Measurements from ENCODE around the gene STRIP1.
"Not testable (repeated sequence)": the region's sequence is repeated elsewhere in the genome, so short reads cannot be mapped to it uniquely, and the experiment has no call there.

Gene STRIP1

GRCh38 chr1:110021285-110021684 is 13.1 kb upstream of the STRIP1 start:
- no peaks in the 10 kb centered on the region for H3K9me3 ChIP-seq (ENCODE audit: insufficient read depth, low read depth, low read length)
- H3K4me2 ChIP-seq (ENCODE audit: low read depth, low read length, poor library complexity, severe bottlenecking), result no peak overlapping the region
- no peaks in the 10 kb centered on the region for H3K27me3 ChIP-seq (ENCODE audit: insufficient read depth, low read length, poor library complexity, severe bottlenecking)
- H3K4me1 ChIP-seq (ENCODE audit: insufficient read depth, low read length, poor library complexity, severe bottlenecking), result no peaks in the 10 kb centered on the region
- peaks cover 83% of the 10 kb centered on the region for H3K36me3 ChIP-seq (ENCODE audit: insufficient read depth, low read length)
- no peaks in the 10 kb centered on the region for H3K9me2 ChIP-seq (replicated peaks; ENCODE audit: low read depth, low read length)
- H4K20me1 ChIP-seq (ENCODE audit: insufficient read depth, low read length, poor library complexity, severe bottlenecking), result no peaks in the 10 kb centered on the region
- H3F3A ChIP-seq (ENCODE audit: low read depth), result 0 out of 2 replicates have a peak, but pooled peaks cover 3% of the 10 kb centered on the region
- no peak overlapping the region for H3K9ac ChIP-seq (ENCODE audit: low read depth, low read length, poor library complexity, severe bottlenecking)
- H3K79me2 ChIP-seq (ENCODE audit: insufficient read depth, low read length), result no peaks in the 10 kb centered on the region
- H3K4me3 ChIP-seq (ENCODE audit: low read length, poor library complexity, severe bottlenecking), result no peak overlapping the region
- TF ChIP-seq EZH2phosphoT487 (IDR thresholded peaks at IDR 0.05; ENCODE audit: borderline replicate concordance), result no peak
- TF ChIP-seq CTCF (conservative IDR thresholded peaks at IDR 0.05; ENCODE audit: low read length), result no peak
- no peak overlapping the region for H2AFZ ChIP-seq (ENCODE audit: low read length)

GRCh38 chr1:110024613-110025012 is 9.8 kb upstream of the STRIP1 start:
- peaks cover 49% of the 10 kb centered on the region; the same call in 1 of the 2 replicates for H3K36me3 ChIP-seq (ENCODE audit: insufficient read depth, low read length)

GRCh38 chr1:110030687-110031086 is 3.7 kb upstream of the STRIP1 start:
- peak overlapping the region; percentile 91 for H2AFZ ChIP-seq (ENCODE audit: low read length)
- H3K9ac ChIP-seq (ENCODE audit: low read depth, low read length, poor library complexity, severe bottlenecking); H3K9me2 ChIP-seq (replicated peaks; ENCODE audit: low read depth, low read length); H3K9me3 ChIP-seq (ENCODE audit: insufficient read depth, low read depth, low read length); H3K27me3 ChIP-seq (ENCODE audit: insufficient read depth, low read length, poor library complexity, severe bottlenecking); H3K36me3 ChIP-seq (ENCODE audit: insufficient read depth, low read length); H3K4me3 ChIP-seq (ENCODE audit: low read length, poor library complexity, severe bottlenecking); H3F3A ChIP-seq (ENCODE audit: low read depth); H4K20me1 ChIP-seq (ENCODE audit: insufficient read depth, low read length, poor library complexity, severe bottlenecking): not testable (repeated sequence)
- H3K4me1 ChIP-seq (ENCODE audit: insufficient read depth, low read length, poor library complexity, severe bottlenecking), result peaks cover 17% of the 10 kb centered on the region
- H3K4me2 ChIP-seq (ENCODE audit: low read depth, low read length, poor library complexity, severe bottlenecking), result peak overlapping the region; percentile 46
- peaks cover 12% of the 10 kb centered on the region for H3K79me2 ChIP-seq (ENCODE audit: insufficient read depth, low read length)

More at GRCh38 chr1:110024613-110025012, 9.8 kb upstream of the STRIP1 start:
- Histone ChIP-seq H3K79me2 (ENCODE audit: insufficient read depth, low read length) (no peaks in the 10 kb centered on the region), H3K27me3 (ENCODE audit: insufficient read depth, low read length, poor library complexity, severe bottlenecking) (no peaks in the 10 kb centered on the region), H3K9me2 (replicated peaks; ENCODE audit: low read depth, low read length) (no peaks in the 10 kb centered on the region), H3K4me3 (ENCODE audit: low read length, poor library complexity, severe bottlenecking) (no peak overlapping the region), H4K20me1 (ENCODE audit: insufficient read depth, low read length, poor library complexity, severe bottlenecking) (no peaks in the 10 kb centered on the region), H3F3A (ENCODE audit: low read depth) (0 out of 2 replicates have a peak, but pooled peaks cover 3% of the 10 kb centered on the region), H2AFZ (ENCODE audit: low read length) (no peak overlapping the region), H3K4me2 (ENCODE audit: low read depth, low read length, poor library complexity, severe bottlenecking) (no peak overlapping the region), H3K9me3 (ENCODE audit: insufficient read depth, low read depth, low read length) (no peaks in the 10 kb centered on the region), H3K9ac (ENCODE audit: low read depth, low read length, poor library complexity, severe bottlenecking) (no peak overlapping the region), H3K4me1 (ENCODE audit: insufficient read depth, low read length, poor library complexity, severe bottlenecking) (no peaks in the 10 kb centered on the region)
- TF ChIP-seq CTCF (conservative IDR thresholded peaks at IDR 0.05; ENCODE audit: low read length) (no peak), EZH2phosphoT487 (IDR thresholded peaks at IDR 0.05; ENCODE audit: borderline replicate concordance) (no peak)

GRCh38 chr1:110032327-110032726 is 2.1 kb upstream of the STRIP1 start:
- H3K36me3 ChIP-seq (ENCODE audit: insufficient read depth, low read length), result no peaks in the 10 kb centered on the region

More at GRCh38 chr1:110032327-110032726, 2.1 kb upstream of the STRIP1 start:
- H3K27me3 ChIP-seq (ENCODE audit: insufficient read depth, low read length, poor library complexity, severe bottlenecking), result no peaks in the 10 kb centered on the region
- H3F3A ChIP-seq (ENCODE audit: low read depth), result no peaks in the 10 kb centered on the region
- H3K4me2 ChIP-seq (ENCODE audit: low read depth, low read length, poor library complexity, severe bottlenecking), result no peak overlapping the region
- H3K9ac ChIP-seq (ENCODE audit: low read depth, low read length, poor library complexity, severe bottlenecking), result no peak overlapping the region
- no peaks in the 10 kb centered on the region for H3K9me3 ChIP-seq (ENCODE audit: insufficient read depth, low read depth, low read length)
- no peak for TF ChIP-seq EZH2phosphoT487 (IDR thresholded peaks at IDR 0.05; ENCODE audit: borderline replicate concordance)
- TF ChIP-seq CTCF (conservative IDR thresholded peaks at IDR 0.05; ENCODE audit: low read length), result no peak
- peaks cover 30% of the 10 kb centered on the region for H3K4me1 ChIP-seq (ENCODE audit: insufficient read depth, low read length, poor library complexity, severe bottlenecking)
- no peak overlapping the region for H3K4me3 ChIP-seq (ENCODE audit: low read length, poor library complexity, severe bottlenecking)
- peaks cover 27% of the 10 kb centered on the region for H3K79me2 ChIP-seq (ENCODE audit: insufficient read depth, low read length)
- no peaks in the 10 kb centered on the region for H3K9me2 ChIP-seq (replicated peaks; ENCODE audit: low read depth, low read length)
- no peak overlapping the region; the same call in 1 of the 2 replicates for H2AFZ ChIP-seq (ENCODE audit: low read length)
- H4K20me1 ChIP-seq (ENCODE audit: insufficient read depth, low read length, poor library complexity, severe bottlenecking), result peaks cover 13% of the 10 kb centered on the region
